HG02571 (cell line): ENCODE results near the gene LIG1.
"Not testable (repeated sequence)": the region's sequence is repeated elsewhere in the genome, so short reads cannot be mapped to it uniquely, and the experiment has no call there.

Experiments used
- ATAC-seq: cut with Tn5 transposase; IDR thresholded peaks from one replicate; pipeline ENCODE4 v1.9.1; 2021; ENCODE audit warnings: mild to moderate bottlenecking, moderate library complexity; ENCODE audit not compliant: unreplicated experiment

Gene LIG1

GRCh38 chr19:48085904-48086864 lies 84.0 kb downstream of the LIG1 start:
- ATAC-seq, result no peak

DNA sequence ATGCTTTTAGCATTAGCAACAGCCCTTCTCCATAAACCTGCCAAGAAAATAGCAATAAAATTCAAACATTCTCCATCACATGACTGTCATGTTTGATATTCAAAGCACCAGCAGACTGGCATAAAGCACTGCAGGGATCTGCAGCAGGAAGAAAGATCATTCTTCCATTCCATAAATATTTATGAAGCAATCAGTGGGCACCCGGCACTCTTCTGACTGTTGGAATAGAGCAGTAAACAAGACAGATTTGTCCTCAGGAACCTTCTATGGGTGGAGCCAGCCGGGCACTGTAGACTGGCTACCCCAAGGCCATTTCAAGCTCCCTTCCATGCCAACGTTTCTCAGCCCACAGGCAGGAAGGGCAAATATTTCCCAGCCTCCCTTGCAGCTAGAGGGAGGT lies 85.1 kb downstream of the LIG1 start:
- ATAC-seq, result no peak

GRCh38 chr19:48081106-48081505 lies 89.0 kb downstream of the LIG1 start:
- ATAC-seq, result no peak

- ATAC-seq, result not testable (repeated sequence)
These were observed 99.9 kb downstream of the LIG1 start for GRCh38 chr19:48070177-48070769.

- ATAC-seq, result no peak
These were observed 100.7 kb downstream of the LIG1 start for GRCh38 chr19:48069435-48069834.
